ENCODE measurements around the gene ZRANB1.

The ZRANB1 gene

GRCh38 chr10:125023862-125024496 lies 82.1 kb downstream of the ZRANB1 start:
- DNase-seq: no peak

- no peak for DNase-seq
Measured at GRCh38 chr10:125024497-125025234, 82.7 kb downstream of the ZRANB1 start.

GRCh38 chr10:125025341-125025740 lies 83.4 kb downstream of the ZRANB1 start:
- DNase-seq: no peak

GRCh38 chr10:125026036-125026931 lies 84.4 kb downstream of the ZRANB1 start:
- no peak for DNase-seq

- DNase-seq: no peak
Measured at GRCh38 chr10:125026974-125027735, 85.2 kb downstream of the ZRANB1 start.

- no peak for DNase-seq
Measured at GRCh38 chr10:125027871-125028869, 86.2 kb downstream of the ZRANB1 start.

- DNase-seq: no peak
Measured at GRCh38 chr10:125029584-125030242, 87.8 kb downstream of the ZRANB1 start.

- no peak for DNase-seq
Measured at GRCh38 chr10:125030567-125031197, 88.8 kb downstream of the ZRANB1 start.

- no peak for DNase-seq
Measured at GRCh38 chr10:125032474-125033020, 90.6 kb downstream of the ZRANB1 start.

GRCh38 chr10:125033146-125033924 lies 91.4 kb downstream of the ZRANB1 start:
- no peak for DNase-seq

- no peak for DNase-seq
Measured at GRCh38 chr10:125034675-125035074, 92.8 kb downstream of the ZRANB1 start.

- no peak for DNase-seq
Measured at GRCh38 chr10:125035136-125035535, 93.2 kb downstream of the ZRANB1 start.

GRCh38 chr10:125035588-125036295 lies 93.8 kb downstream of the ZRANB1 start:
- DNase-seq: no peak

GRCh38 chr10:125037145-125037877 lies 95.4 kb downstream of the ZRANB1 start:
- DNase-seq: no peak
